ENCODE data around the gene ERVH48-1. TPM values are rescaled to one million over a fixed set of nuclear protein-coding genes. Genes with fewer than 3 reads are reported as not detected.
"Not testable (repeated sequence)": the region's sequence is repeated elsewhere in the genome, so short reads cannot be mapped to it uniquely, and the experiment has no call there.

Gene ERVH48-1
- total RNA-seq, 1 experiment from 2014 or later, result 37.9 TPM

- peaks cover 14% of the 10 kb centered on the region for H3K4me1 Mint-ChIP-seq (ENCODE audit: low read depth, unreplicated experiment)
- peak within 1 kb of the TSS; percentile 90 for H3K4me3 Mint-ChIP-seq (ENCODE audit: unreplicated experiment)
- peak; percentile 97 to 98 for DNase-seq
- TF ChIP-seq CTCF (IDR thresholded peaks at IDR 0.05; ENCODE audit: insufficient read depth in 1 of 2, low read depth in 1 of 2, low read length in 1 of 2, severe bottlenecking in 1 of 2, unreplicated experiment in 1 of 2), result no peak
- Histone ChIP-seq H3K4me3 (ENCODE audit: low read depth, low read length) (peak within 1 kb of the TSS; percentile 86), H3K9me3 (no peaks in the 10 kb centered on the region), H3K36me3 (ENCODE audit: control insufficient read depth, insufficient read depth, low read length) (no peaks in the 10 kb centered on the region), H3K27me3 (replicated peaks; ENCODE audit: control insufficient read depth, insufficient read depth, low read length) (no peaks in the 10 kb centered on the region), H3K4me1 (peaks cover 4% of the 10 kb centered on the region; the same call in 1 of the 2 replicates)
- CTCF ChIA-PET, result interaction anchor here (0.7 kb wide), 1 partner anchor 59 kb away, joined by 4 read pairs; no protein-coding TSS in a partner anchor
- no peaks in the 10 kb centered on the region for H3K27me3 Mint-ChIP-seq (ENCODE audit: insufficient read depth, unreplicated experiment)
- no peaks in the 10 kb centered on the region for H3K9me3 Mint-ChIP-seq (ENCODE audit: unreplicated experiment)
- POLR2A ChIA-PET, result interaction anchor here (0.7 to 1.1 kb wide), 2 partner anchors 11 to 14 kb away, joined by 6 to 16 read pairs; partner anchors contain the start of gene NDUFV3
- intact Hi-C loops (cut with micrococcal nuclease; ENCODE audit: unreplicated experiment), result loop anchor here (2.0 kb wide), 1 partner anchor 14 kb away; the partner anchor contains the start of gene NDUFV3
- no TSS peak for BruUV-seq (replicated peaks)
- H3K27ac Mint-ChIP-seq (ENCODE audit: unreplicated experiment), result peak within 1 kb of the TSS; percentile 92
- H3K36me3 Mint-ChIP-seq (ENCODE audit: insufficient read depth, unreplicated experiment), result peaks cover 54% of the 10 kb centered on the region
These were observed 46.2 kb downstream of the ERVH48-1 start, which contains the start of gene WDR4 for GRCh38 chr21:42878993-42879787. WDR4 (minus strand) TSS chr21:42879539; CDS start chr21:42879495, 44 bp downstream.

- Mint-ChIP-seq H3K4me3 (ENCODE audit: unreplicated experiment) (peak overlapping the region; percentile 90), H3K27me3 (ENCODE audit: insufficient read depth, unreplicated experiment) (no peaks in the 10 kb centered on the region), H3K4me1 (ENCODE audit: low read depth, unreplicated experiment) (peaks cover 14% of the 10 kb centered on the region), H3K9me3 (ENCODE audit: unreplicated experiment) (no peaks in the 10 kb centered on the region), H3K27ac (ENCODE audit: unreplicated experiment) (peak overlapping the region; percentile 92), H3K36me3 (ENCODE audit: insufficient read depth, unreplicated experiment) (peaks cover 59% of the 10 kb centered on the region)
- POLR2A ChIA-PET, result interaction anchor here (0.5 to 1.1 kb wide), 3 partner anchors 10 to 106 kb away, joined by 4 to 16 read pairs (median 6); partner anchors contain the start of gene NDUFV3
- H3K4me1 ChIP-seq, result peaks cover 4% of the 10 kb centered on the region; the same call in 1 of the 2 replicates
- no TSS peak for BruUV-seq (replicated peaks)
- H3K9me3 ChIP-seq, result no peaks in the 10 kb centered on the region
- H3K27me3 ChIP-seq (replicated peaks; ENCODE audit: control insufficient read depth, insufficient read depth, low read length), result no peaks in the 10 kb centered on the region
- no peak for TF ChIP-seq CTCF (IDR thresholded peaks at IDR 0.05; ENCODE audit: insufficient read depth in 1 of 2, low read depth in 1 of 2, low read length in 1 of 2, severe bottlenecking in 1 of 2, unreplicated experiment in 1 of 2)
- CTCF ChIA-PET, result interaction anchor here (0.5 to 0.7 kb wide), 2 partner anchors 12 to 58 kb away, joined by 3 to 4 read pairs; no protein-coding TSS in a partner anchor
- no peak for DNase-seq
- no peaks in the 10 kb centered on the region for H3K36me3 ChIP-seq (ENCODE audit: control insufficient read depth, insufficient read depth, low read length)
- intact Hi-C loops (cut with micrococcal nuclease; ENCODE audit: unreplicated experiment), result loop anchor here (2.0 kb wide), 1 partner anchor 14 kb away; the partner anchor contains the start of gene NDUFV3
- H3K4me3 ChIP-seq (ENCODE audit: low read depth, low read length), result peak overlapping the region; percentile 86
These were observed 46.8 kb downstream of the ERVH48-1 start for GRCh38 chr21:42878678-42878992.

GRCh38 chr21:42875811-42876210 lies 49.6 kb downstream of the ERVH48-1 start:
- POLR2A ChIA-PET; intact Hi-C loops (cut with micrococcal nuclease; ENCODE audit: unreplicated experiment); H3K27me3 ChIP-seq (replicated peaks; ENCODE audit: control insufficient read depth, insufficient read depth, low read length); H3K9me3 ChIP-seq; H3K27ac Mint-ChIP-seq (ENCODE audit: unreplicated experiment); CTCF ChIA-PET; H3K36me3 ChIP-seq (ENCODE audit: control insufficient read depth, insufficient read depth, low read length); H3K4me3 Mint-ChIP-seq (ENCODE audit: unreplicated experiment); H3K27me3 Mint-ChIP-seq (ENCODE audit: insufficient read depth, unreplicated experiment); H3K4me1 ChIP-seq; BruUV-seq (replicated peaks); H3K4me1 Mint-ChIP-seq (ENCODE audit: low read depth, unreplicated experiment); H3K4me3 ChIP-seq (ENCODE audit: low read depth, low read length); DNase-seq; H3K9me3 Mint-ChIP-seq (ENCODE audit: unreplicated experiment): not testable (repeated sequence)
- H3K36me3 Mint-ChIP-seq (ENCODE audit: insufficient read depth, unreplicated experiment), result peaks cover 80% of the 10 kb centered on the region

All from Caco-2 (cell line).